22Rv1 (cell line): Measurements from ENCODE around the gene LNPEP.
A peak's percentile ranks its signal among the peaks of the same experiment; 100 is the strongest.

Source experiments
- H3K27ac ChIP-seq: fragments of 450-650 bp; 2 replicates; pipeline ENCODE4 v1.5.1; 2017
- CTCF ChIP-seq: fragments of 450-650 bp; IDR thresholded peaks from 2 replicates; pipeline ENCODE4 v1.5.1; 2017; ENCODE audit warnings: mild to moderate bottlenecking
- ZFX ChIP-seq: fragments of 450-650 bp; IDR thresholded peaks from 2 replicates; pipeline ENCODE4 v1.6.1; 2017; ENCODE audit warnings: antibody characterized with exemption, borderline replicate concordance

LNPEP gene

GRCh38 chr5:96991708-96992107 is 55.8 kb downstream of the LNPEP start:
- no peak for TF ChIP-seq CTCF
- TF ChIP-seq ZFX: no peak
- H3K27ac ChIP-seq: no peak overlapping the region

- no peak overlapping the region for H3K27ac ChIP-seq
- TF ChIP-seq ZFX (no peak), CTCF (no peak)
These were observed 57.9 kb downstream of the LNPEP start for GRCh38 chr5:96993760-96994159.

GRCh38 chr5:96994493-96994892 is 58.6 kb downstream of the LNPEP start:
- TF ChIP-seq ZFX (no peak), CTCF (no peak)
- no peak overlapping the region for H3K27ac ChIP-seq

GRCh38 chr5:96995419-96995818 is 59.5 kb downstream of the LNPEP start:
- no peak overlapping the region for H3K27ac ChIP-seq
- no peak for TF ChIP-seq ZFX

- peak; percentile 72 for TF ChIP-seq CTCF
- no peak for TF ChIP-seq ZFX
- H3K27ac ChIP-seq: no peak overlapping the region
These were observed 61.5 kb downstream of the LNPEP start for GRCh38 chr5:96997265-96997859.

GRCh38 chr5:96999856-97000255 is 64.0 kb downstream of the LNPEP start:
- H3K27ac ChIP-seq: no peak overlapping the region
- TF ChIP-seq CTCF (no peak), ZFX (no peak)

- no peak for TF ChIP-seq ZFX
- no peak for TF ChIP-seq CTCF
- H3K27ac ChIP-seq: no peak overlapping the region
These were observed 64.5 kb downstream of the LNPEP start for GRCh38 chr5:97000391-97000790.

GRCh38 chr5:97002983-97003382 is 67.1 kb downstream of the LNPEP start:
- H3K27ac ChIP-seq: no peak overlapping the region

More at GRCh38 chr5:97002983-97003382, 67.1 kb downstream of the LNPEP start:
- no peak for TF ChIP-seq CTCF
- no peak for TF ChIP-seq ZFX
